Liver (tissue), 9 donors: ENCODE data around the gene CTNNA2. TPM values are rescaled to one million over a fixed set of nuclear protein-coding genes. Genes with fewer than 3 reads are reported as not detected.

Experiments used
- DNase-seq: peaks from one replicate; pipeline ENCODE4 v3.0.0-alpha.2; 2017; ENCODE audit warnings: low spot score
- H3K27ac ChIP-seq, 2 donors: one replicate each; pipeline ENCODE4 v1.7.0; 2013; ENCODE audit warnings: inconsistent platforms in 2 of 2, low read length in 2 of 2, control low read depth in 1 of 2, low read depth in 1 of 2, mild to moderate bottlenecking in 1 of 2
- H3K27me3 ChIP-seq, 4 donors: one replicate each; pipeline versions ENCODE4 v1.6.1 to v1.7.0; 2013; ENCODE audit warnings: low read length in 3 of 4, inconsistent platforms in 1 of 4, mild to moderate bottlenecking in 1 of 4, moderate library complexity in 1 of 4; ENCODE audit not compliant: control insufficient read depth in 4 of 4, insufficient read depth in 4 of 4
- H3K36me3 ChIP-seq, 4 donors: one replicate each; pipeline versions ENCODE4 v1.6.1 to v1.7.0; 2013; ENCODE audit warnings: low read length in 3 of 4, mild to moderate bottlenecking in 3 of 4, low read depth in 1 of 4, moderate library complexity in 1 of 4; ENCODE audit not compliant: control insufficient read depth in 4 of 4, insufficient read depth in 3 of 4
- H3K4me1 ChIP-seq, 4 donors: one replicate each; pipeline versions ENCODE4 v1.6.1 to v1.7.0; 2013; ENCODE audit warnings: low read length in 3 of 4, mild to moderate bottlenecking in 3 of 4, moderate library complexity in 1 of 4; ENCODE audit not compliant: control insufficient read depth in 4 of 4, insufficient read depth in 4 of 4
- H3K4me3 ChIP-seq, 3 donors: one replicate each; pipeline versions ENCODE4 v1.6.1 to v1.7.0; 2013; ENCODE audit warnings: low read length in 3 of 3, control low read depth in 1 of 3, low read depth in 1 of 3, mild to moderate bottlenecking in 1 of 3
- H3K9ac ChIP-seq, 2 donors: one replicate each; pipeline ENCODE4 v1.7.0; 2013; ENCODE audit warnings: low read length in 2 of 2, mild to moderate bottlenecking in 2 of 2, moderate library complexity in 2 of 2, control low read depth in 1 of 2, low read depth in 1 of 2
- H3K9me3 ChIP-seq, 4 donors: one replicate each; pipeline versions ENCODE4 v1.6.1 to v1.7.0; 2013; ENCODE audit warnings: low read length in 3 of 4; ENCODE audit not compliant: control insufficient read depth in 4 of 4
- ATF3 ChIP-seq: IDR thresholded peaks from 2 replicates; pipeline ENCODE4 v1.6.1; 2016; ENCODE audit warnings: antibody characterized with exemption
- EGR1 ChIP-seq, 2 donors: IDR thresholded peaks; 2 replicates each; pipeline ENCODE4 v1.6.1; 2016 to 2018; ENCODE audit warnings: antibody characterized with exemption in 2 of 2, low read depth in 2 of 2
- FOXA1 ChIP-seq: IDR thresholded peaks from 2 replicates; pipeline ENCODE4 v1.6.1; 2016; ENCODE audit warnings: antibody characterized with exemption
- FOXA2 ChIP-seq: IDR thresholded peaks from 2 replicates; pipeline ENCODE4 v1.6.1; 2016; ENCODE audit warnings: antibody characterized with exemption
- GABPA ChIP-seq, 2 donors: IDR thresholded peaks in 1 of 2; conservative IDR thresholded peaks in 1 of 2; 2 replicates each; pipeline ENCODE4 v1.6.1; 2016; ENCODE audit warnings: antibody characterized with exemption in 2 of 2, mild to moderate bottlenecking in 1 of 2, moderate library complexity in 1 of 2
- HNF4A ChIP-seq, 2 donors: conservative IDR thresholded peaks; 2 replicates each; pipeline ENCODE4 v1.6.1; 2016; ENCODE audit warnings: antibody characterized with exemption in 2 of 2, mild to moderate bottlenecking in 2 of 2
- HNF4G ChIP-seq: IDR thresholded peaks from 2 replicates; pipeline ENCODE4 v1.6.1; 2016; ENCODE audit warnings: antibody characterized with exemption
- JUND ChIP-seq, 2 donors: IDR thresholded peaks; 2 replicates each; pipeline ENCODE4 v1.6.1; 2016; ENCODE audit warnings: antibody characterized with exemption in 2 of 2
- MAX ChIP-seq: IDR thresholded peaks from 2 replicates; pipeline ENCODE4 v1.6.1; 2016; ENCODE audit warnings: antibody characterized with exemption
- NR2F2 ChIP-seq: IDR thresholded peaks from 2 replicates; pipeline ENCODE4 v1.6.1; 2016; ENCODE audit warnings: antibody characterized with exemption
- RAD21 ChIP-seq, 2 donors: IDR thresholded peaks; 2 replicates each; pipeline ENCODE4 v1.6.1; 2016; ENCODE audit warnings: antibody characterized with exemption in 2 of 2, mild to moderate bottlenecking in 2 of 2
- REST ChIP-seq: IDR thresholded peaks from 2 replicates; pipeline ENCODE4 v1.6.1; 2016; ENCODE audit warnings: antibody characterized with exemption, mild to moderate bottlenecking
- RXRA ChIP-seq, 2 donors: IDR thresholded peaks; 2 replicates each; pipeline ENCODE4 v1.6.1; 2017 to 2018; ENCODE audit warnings: antibody characterized with exemption in 2 of 2, mild to moderate bottlenecking in 1 of 2
- SP1 ChIP-seq: IDR thresholded peaks from 2 replicates; pipeline ENCODE4 v1.6.1; 2018; ENCODE audit warnings: antibody characterized with exemption, mild to moderate bottlenecking
- TAF1 ChIP-seq: conservative IDR thresholded peaks from 2 replicates; pipeline ENCODE4 v1.6.1; 2016; ENCODE audit warnings: antibody characterized with exemption, mild to moderate bottlenecking
- YY1 ChIP-seq: IDR thresholded peaks from 2 replicates; pipeline ENCODE4 v1.6.1; 2016; ENCODE audit warnings: antibody characterized with exemption, mild to moderate bottlenecking
- ZBTB33 ChIP-seq: IDR thresholded peaks from 2 replicates; pipeline ENCODE4 v1.6.1; 2016; ENCODE audit warnings: antibody characterized with exemption
- WGBS: extraction: QIAGEN DNeasy Blood & Tissue Kit; methylation state at CpG from one replicate; pipeline ENCODE4 v1.1.7; 2013; 5-methylcytosine and 5-hydroxymethylcytosine counted together
- polyA plus RNA-seq, 2 donors: library from polyadenylated mRNA; stranded (reverse) in 1 of 2; unstranded in 1 of 2; fragments of 200-250 nt in 1 of 2; fragments of >200 nt in 1 of 2; fragmentation: Nextera tagmentation in 1 of 2; extraction: Ambion mirVana in 1 of 2; gene quantifications; one replicate each; pipeline versions ENCODE4 v1.2.1 to v1.2.3, GENCODE V29; 2013 to 2015
- total RNA-seq, 2 donors: library from RNA; depleted of rRNA; stranded (reverse); fragments of >200 nt; gene quantifications; one replicate each; pipeline ENCODE4 v1.2.3, GENCODE V29; 2014
- donor health status: healthy.
- donor health status: healthy.
- donor health status: healthy.
- donor health status: healthy.
- donor health status: healthy.

The CTNNA2 gene
- total and polyA plus RNA-seq, 4 donors = 0.05 TPM; not detected in 3

- no peaks in the 10 kb centered on the region for H3K27me3 ChIP-seq
- H3K36me3 ChIP-seq = no peaks in the 10 kb centered on the region
- H3K4me3 ChIP-seq = no peak overlapping the region
- WGBS = 68% methylated on average over 3 of the region's 3 CpGs
- no peak overlapping the region for H3K9ac ChIP-seq
- no peak for TF ChIP-seq MAX
- TF ChIP-seq HNF4G = no peak
- TF ChIP-seq ATF3 = no peak
- TF ChIP-seq YY1 = no peak
- no peak for TF ChIP-seq HNF4A (conservative IDR thresholded peaks at IDR 0.05)
- TF ChIP-seq TAF1 = no peak
- no peak for TF ChIP-seq REST
- TF ChIP-seq EGR1 (IDR thresholded peaks at IDR 0.05; ENCODE audit: low read depth in 2 of 2) = no peak
- no peak for TF ChIP-seq FOXA2
- TF ChIP-seq FOXA1 = no peak
- TF ChIP-seq NR2F2 = no peak
- no peak for TF ChIP-seq GABPA (IDR thresholded peaks at IDR 0.05 in 1 of 2, conservative IDR thresholded peaks at IDR 0.05 in 1 of 2)
- H3K4me1 ChIP-seq = no peaks in the 10 kb centered on the region
- H3K9me3 ChIP-seq = peaks cover 0 to 2% (median 0%) of the 10 kb centered on the region in 4 donors
- DNase-seq = no peak
- no peak overlapping the region for H3K27ac ChIP-seq
These were observed 209.1 kb downstream of the CTNNA2 start for GRCh38 chr2:79721966-79722365.

- Histone ChIP-seq H3K27ac (no peak overlapping the region), H3K4me1 (no peaks in the 10 kb centered on the region), H3K36me3 (no peaks in the 10 kb centered on the region), H3K9ac (no peak overlapping the region), H3K9me3 (peaks cover 0 to 2% (median 0%) of the 10 kb centered on the region in 4 donors), H3K4me3 (no peak overlapping the region), H3K27me3 (no peaks in the 10 kb centered on the region)
- DNase-seq = no peak
- 63% methylated on average over 2 of the region's 2 CpGs for WGBS
- no peak for TF ChIP-seq REST
- no peak for TF ChIP-seq YY1
- TF ChIP-seq MAX = no peak
- no peak for TF ChIP-seq GABPA (IDR thresholded peaks at IDR 0.05 in 1 of 2, conservative IDR thresholded peaks at IDR 0.05 in 1 of 2)
- TF ChIP-seq RXRA (IDR thresholded peaks at IDR 0.05) = no peak
- no peak for TF ChIP-seq JUND (IDR thresholded peaks at IDR 0.05)
- TF ChIP-seq RAD21 (IDR thresholded peaks at IDR 0.05) = no peak
- no peak for TF ChIP-seq ZBTB33
- no peak for TF ChIP-seq NR2F2
- TF ChIP-seq TAF1 = no peak
- no peak for TF ChIP-seq HNF4A (conservative IDR thresholded peaks at IDR 0.05)
- TF ChIP-seq FOXA1 = no peak
- no peak for TF ChIP-seq SP1
These were observed 211.0 kb downstream of the CTNNA2 start for GRCh38 chr2:79723830-79724229.
